NK-92 (cell line): ENCODE results near the gene RANBP3L.
"Not testable (repeated sequence)": the region's sequence is repeated elsewhere in the genome, so short reads cannot be mapped to it uniquely, and the experiment has no call there.

Source experiments
- DNase-seq: peaks from one replicate; lab custom pipeline; 2025; ENCODE audit not compliant: unreplicated experiment; lab: John Stamatoyannopoulos, UW

Gene RANBP3L, protein sequence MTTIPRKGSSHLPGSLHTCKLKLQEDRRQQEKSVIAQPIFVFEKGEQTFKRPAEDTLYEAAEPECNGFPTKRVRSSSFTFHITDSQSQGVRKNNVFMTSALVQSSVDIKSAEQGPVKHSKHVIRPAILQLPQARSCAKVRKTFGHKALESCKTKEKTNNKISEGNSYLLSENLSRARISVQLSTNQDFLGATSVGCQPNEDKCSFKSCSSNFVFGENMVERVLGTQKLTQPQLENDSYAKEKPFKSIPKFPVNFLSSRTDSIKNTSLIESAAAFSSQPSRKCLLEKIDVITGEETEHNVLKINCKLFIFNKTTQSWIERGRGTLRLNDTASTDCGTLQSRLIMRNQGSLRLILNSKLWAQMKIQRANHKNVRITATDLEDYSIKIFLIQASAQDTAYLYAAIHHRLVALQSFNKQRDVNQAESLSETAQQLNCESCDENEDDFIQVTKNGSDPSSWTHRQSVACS

DNA sequence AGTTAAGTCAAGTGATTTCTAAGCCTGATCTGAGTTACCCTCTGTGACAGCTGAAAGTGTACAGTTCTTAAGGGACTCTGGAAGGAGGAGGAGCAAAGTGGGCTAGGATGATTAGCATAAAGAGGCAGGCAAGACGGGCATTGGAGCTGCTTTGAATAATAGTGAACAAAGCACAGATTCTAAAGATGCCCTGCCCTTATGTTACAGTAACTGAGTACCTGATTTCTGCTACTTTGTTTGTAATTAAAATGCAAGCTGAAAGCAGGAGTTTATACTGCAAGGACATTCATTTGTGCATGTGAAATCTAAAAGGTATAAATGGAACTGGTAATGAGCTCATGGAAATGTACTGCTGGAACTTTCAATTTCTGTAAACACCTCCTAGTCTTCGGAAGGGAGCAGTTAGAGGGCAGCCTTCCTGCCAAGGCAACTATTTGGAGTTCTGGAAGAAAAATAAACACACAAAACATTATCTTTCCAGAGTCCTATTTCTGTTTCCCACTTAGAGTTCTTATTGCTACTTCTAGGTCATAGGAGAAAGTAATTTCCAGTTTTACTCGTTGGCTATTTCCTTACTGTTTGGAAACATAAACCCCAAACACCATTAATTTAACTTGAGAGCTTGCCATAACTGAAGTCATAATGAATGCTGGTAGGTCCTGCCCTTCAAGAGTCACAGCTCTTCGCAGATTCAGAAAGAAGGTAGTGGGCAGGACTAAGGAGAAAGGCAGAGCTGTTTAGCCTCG is at the start of gene RANBP3L:
RANBP3L (minus strand) TSS at position 45 of the 746 bp plus-strand sequence. CDS start 486 bp downstream, outside the sequence.
- no peak for DNase-seq

DNA sequence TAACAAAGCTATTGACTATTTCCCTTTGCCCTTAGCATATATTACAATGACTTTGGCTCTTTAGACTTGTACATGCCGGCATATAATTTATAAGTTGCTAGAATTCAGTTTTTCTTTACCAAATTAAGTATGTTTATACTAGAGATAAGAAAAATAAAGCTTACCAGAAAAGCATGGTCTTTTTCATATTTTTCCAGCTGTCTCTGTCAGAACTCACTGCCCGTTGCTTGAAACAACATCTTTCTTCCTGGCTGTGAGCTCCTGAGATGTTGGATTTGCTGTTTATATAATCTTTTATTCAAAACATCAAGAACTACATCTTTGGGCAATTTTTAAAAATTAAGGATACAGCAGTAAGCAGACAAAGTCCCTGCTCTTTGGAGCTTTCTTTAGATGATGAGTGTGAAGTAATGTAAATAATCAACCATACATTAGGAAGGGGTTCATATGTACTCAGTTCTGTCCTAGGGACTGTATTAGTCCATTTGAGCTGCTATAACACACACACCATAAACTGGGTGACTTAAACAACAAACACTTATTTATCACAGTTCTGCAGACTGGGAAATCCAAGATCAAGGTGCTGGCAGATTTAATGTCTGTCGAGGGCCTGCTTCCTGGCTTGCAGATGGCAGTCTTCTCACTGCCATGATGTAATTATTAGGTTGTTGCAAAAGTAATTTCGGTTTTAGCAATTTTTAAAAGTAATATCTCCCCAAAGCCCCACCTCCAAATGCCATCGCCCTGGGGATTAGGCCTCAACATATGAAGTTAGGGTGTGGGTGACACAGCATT is 45.4 kb upstream of the RANBP3L start:
- DNase-seq = no peak

DNA sequence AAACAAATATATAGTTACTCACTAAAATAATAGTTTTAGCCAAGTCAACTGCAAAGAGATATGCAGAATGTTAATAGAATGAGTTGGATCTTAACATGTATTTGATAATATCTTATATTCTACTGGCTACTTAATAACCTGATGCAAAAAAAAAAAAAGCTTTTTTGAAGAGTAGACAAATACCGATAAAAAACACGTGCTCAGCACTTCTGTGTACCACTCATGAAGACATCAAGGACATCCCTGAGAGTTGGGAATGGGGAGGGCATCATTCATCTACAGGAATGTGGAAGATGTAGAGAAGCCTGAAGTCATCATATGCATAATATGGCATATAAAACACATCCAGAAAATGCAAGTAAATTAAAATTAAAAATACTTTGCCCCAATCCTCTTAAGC is 43.2 kb upstream of the RANBP3L start:
- no peak for DNase-seq

DNA sequence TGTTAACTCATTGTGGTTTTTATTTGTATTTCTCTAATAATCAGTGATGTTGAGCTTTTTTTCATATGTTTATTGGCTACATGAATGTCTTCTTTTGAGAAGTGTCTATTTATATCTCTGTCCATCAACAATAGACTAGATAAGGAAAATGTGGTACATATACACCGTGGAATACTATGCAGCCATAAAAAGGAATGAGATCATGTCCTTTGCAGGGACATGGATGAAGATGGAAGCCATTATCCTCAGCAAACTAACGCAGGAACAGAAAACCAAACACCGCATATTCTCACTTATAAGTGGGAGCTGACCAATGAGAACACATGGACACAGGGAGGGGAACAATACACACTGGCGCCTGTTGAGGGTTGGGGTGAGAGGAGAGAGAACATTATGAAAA is 40.0 kb upstream of the RANBP3L start:
- not testable (repeated sequence) for DNase-seq

DNA sequence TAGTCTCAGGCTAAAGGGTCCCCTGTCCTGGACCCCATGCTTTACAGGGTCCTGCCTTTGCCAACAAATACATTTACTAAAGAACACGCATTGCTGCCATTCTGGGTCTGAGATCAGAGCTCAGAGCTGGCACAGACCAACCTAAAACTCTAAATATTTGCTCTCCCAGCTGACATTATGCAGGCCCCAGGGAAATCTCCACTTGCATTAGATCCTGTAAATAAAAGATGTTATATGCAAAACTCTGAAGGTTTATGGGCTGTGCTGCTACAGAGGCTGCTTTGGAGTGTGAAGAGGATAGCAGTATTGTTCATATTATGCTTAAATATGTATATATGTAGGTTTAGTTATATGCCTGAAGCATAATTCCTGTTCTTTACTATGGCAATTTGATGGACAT is 35.9 kb upstream of the RANBP3L start:
- no peak for DNase-seq

DNA sequence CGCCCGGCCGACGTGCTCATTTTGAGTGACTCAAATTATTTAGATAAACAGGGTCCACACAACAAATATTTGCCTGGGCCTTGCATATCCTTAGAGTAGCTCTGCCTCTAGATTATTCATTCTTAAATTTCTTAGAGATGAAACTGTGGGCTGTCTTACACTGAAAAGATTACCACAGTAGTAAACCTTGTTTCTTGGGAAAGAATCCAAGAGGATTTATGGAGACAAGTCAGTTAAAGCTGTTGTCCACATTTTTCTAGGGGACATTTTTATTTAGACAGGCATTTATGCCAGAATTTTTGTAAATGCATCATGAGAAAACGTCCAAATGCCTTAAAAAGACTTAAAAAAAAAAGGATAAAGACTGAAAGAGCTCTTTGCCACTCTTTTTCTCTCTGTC is 32.6 kb upstream of the RANBP3L start:
- DNase-seq = no peak

DNA sequence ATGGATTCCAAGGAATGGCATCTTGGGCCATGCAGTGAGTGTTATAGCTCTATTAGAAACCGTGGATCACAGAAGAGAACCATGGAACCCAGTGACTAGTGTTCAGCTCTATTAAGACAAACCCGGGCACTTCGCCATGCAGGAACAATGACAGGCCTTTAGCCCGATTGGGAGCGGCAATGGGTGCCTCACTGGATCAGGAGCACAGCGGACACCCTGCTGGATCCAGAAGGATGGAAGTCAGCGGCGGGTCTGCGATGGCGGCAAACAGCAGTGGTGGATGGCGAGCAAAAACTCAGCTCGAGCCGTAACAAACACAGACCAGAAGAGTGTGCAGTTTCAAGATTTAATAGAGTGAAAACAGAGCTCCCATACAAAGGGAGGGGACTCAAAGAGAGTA is 31.0 kb upstream of the RANBP3L start:
- not testable (repeated sequence) for DNase-seq

GRCh38 chr5:36325196-36325595 is 23.5 kb upstream of the RANBP3L start:
- DNase-seq = no peak

- no peak for DNase-seq
Observed at GRCh38 chr5:36323926-36324781, 22.5 kb upstream of the RANBP3L start.

GRCh38 chr5:36312953-36313672 is 11.4 kb upstream of the RANBP3L start:
- DNase-seq = no peak

GRCh38 chr5:36311956-36312355 is 10.3 kb upstream of the RANBP3L start:
- DNase-seq = no peak

DNA sequence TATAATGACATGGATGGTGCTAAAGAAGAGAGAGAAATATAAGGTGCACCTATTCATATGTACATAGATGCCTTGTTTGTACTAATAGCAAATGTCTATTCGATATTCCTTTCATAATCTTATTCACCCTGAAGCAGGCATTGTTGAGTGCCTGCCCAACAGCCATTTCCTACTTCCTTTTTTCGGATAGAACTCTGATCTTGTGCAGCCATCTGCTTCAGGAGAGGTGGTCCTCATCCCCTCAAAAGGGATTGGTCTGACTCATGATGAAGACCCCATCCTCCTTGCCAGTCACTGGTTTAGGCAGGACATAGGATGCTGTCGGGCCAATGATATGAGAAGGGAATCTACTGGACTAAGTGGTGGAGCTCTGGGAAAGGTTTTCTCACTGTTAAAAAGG is 8.4 kb upstream of the RANBP3L start:
- DNase-seq = no peak

DNA sequence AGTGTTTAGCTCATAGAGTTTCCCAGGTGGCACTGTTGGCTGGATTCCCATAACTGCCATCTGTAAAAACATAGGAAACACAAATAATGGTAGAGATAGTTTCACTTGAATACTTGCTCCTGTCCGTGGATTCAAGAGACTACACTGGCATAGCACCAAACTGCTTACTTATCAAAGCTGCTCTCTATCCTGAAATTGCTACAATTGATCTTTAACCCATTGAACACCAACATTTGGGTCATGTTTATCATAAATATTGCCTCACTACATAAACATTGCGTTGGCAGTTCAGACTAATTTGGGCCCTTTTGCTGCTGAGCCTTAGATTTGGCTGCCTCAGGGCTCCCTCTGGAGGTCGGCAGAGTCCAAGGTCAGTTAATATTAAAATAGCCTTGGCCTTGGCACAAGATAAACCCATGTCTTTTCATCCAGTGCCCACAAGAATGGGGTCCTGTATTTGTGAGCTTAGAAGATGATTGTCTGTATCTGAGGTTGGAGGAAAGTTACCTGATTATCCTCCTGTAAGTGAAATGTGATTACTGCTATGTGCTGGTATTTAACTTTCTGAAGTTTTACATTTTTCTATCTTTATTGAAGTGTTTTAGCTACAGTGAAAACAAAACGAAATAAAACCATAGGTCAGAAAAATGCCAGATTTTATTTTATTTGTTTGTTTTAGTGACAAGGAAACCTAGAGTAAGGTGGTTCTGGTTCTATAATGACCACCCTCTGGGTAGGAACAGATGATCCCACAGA is 4.0 kb upstream of the RANBP3L start:
- DNase-seq = no peak

GRCh38 chr5:36304095-36304805 is 2.5 kb upstream of the RANBP3L start:
- no peak for DNase-seq

DNA sequence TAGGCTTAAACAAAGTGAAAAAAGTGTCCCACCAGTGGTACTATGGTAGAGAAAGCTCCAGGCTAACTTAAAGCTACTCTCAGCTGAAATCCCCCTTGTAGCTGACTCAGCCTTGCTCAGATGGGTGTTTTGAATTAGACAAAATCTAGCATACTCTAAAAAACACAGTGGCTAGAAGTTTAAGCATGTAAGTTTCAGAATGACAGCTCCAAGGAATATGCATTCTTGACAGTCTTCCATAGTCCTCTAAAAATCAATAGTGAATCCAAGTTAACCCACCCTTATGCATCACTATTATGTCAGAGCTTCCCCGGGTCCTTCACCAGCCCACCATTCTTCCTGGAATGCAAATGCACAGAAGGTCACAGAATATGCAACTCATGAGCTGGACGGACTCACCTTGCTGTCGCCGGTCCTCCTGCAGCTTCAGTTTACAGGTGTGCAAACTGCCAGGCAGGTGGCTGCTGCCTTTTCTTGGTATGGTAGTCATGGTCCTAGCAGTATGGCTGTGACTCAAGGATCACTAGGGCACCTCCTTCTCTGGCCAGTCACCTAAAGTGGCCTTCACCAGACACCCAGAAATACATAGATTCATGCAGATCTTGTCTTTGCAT is 668 bp downstream of the RANBP3L start:
- DNase-seq = no peak

- DNase-seq = no peak
Observed at GRCh38 chr5:36300191-36300926, 1.3 kb downstream of the RANBP3L start.

- DNase-seq = no peak
Observed at GRCh38 chr5:36298552-36298951, 3.1 kb downstream of the RANBP3L start.
